ENCODE data around the gene C16orf92.

DNA sequence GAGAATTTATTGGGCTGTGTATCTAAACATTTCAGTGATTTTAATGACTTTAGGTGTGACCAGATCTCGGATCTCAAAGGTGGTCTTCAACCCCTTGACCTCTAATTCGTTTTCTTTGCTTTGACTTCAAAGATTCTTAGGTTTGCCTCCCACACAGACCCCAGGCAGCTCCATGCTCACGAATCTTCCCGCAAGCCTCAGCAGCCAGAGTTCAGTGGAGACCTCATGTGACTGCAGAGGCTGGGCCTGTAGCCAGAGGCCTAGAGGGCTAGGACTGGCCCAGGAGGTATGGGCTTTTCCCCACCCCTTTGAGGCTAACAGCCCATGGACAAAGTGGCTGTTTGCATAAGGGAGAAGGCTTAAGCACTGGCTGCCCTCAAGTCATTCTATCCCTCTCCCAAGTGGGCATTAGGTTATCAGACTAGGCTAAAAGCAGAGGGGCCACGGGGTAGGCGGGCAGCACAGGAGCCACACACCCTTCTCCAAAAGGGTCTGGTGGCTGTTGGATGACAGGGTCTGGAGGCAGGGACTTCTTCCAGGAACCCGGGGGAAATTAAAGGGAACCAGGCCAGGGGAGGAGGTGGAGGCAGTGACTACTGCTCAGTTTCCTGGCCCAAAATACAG lies 30.5 kb upstream of the C16orf92 start:
- TF ChIP-seq, protein P1, sequence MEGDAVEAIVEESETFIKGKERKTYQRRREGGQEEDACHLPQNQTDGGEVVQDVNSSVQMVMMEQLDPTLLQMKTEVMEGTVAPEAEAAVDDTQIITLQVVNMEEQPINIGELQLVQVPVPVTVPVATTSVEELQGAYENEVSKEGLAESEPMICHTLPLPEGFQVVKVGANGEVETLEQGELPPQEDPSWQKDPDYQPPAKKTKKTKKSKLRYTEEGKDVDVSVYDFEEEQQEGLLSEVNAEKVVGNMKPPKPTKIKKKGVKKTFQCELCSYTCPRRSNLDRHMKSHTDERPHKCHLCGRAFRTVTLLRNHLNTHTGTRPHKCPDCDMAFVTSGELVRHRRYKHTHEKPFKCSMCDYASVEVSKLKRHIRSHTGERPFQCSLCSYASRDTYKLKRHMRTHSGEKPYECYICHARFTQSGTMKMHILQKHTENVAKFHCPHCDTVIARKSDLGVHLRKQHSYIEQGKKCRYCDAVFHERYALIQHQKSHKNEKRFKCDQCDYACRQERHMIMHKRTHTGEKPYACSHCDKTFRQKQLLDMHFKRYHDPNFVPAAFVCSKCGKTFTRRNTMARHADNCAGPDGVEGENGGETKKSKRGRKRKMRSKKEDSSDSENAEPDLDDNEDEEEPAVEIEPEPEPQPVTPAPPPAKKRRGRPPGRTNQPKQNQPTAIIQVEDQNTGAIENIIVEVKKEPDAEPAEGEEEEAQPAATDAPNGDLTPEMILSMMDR (IDR thresholded peaks at IDR 0.05): no peak
- TF ChIP-seq EZH2 (IDR thresholded peaks at IDR 0.05): no peak

Data from neural progenitor cell (in vitro differentiated cells).